ENCODE data around the gene TANGO6. TPM values are rescaled to one million over a fixed set of nuclear protein-coding genes. Genes with fewer than 3 reads are reported as not detected.

The TANGO6 gene
- total RNA-seq, 1 donor from 2014 or later, result 17.6 TPM

- DNase-seq (ENCODE audit: low spot score), result no peak
Observed at GRCh38 chr16:68909099-68909733, 65.9 kb downstream of the TANGO6 start.

DNA sequence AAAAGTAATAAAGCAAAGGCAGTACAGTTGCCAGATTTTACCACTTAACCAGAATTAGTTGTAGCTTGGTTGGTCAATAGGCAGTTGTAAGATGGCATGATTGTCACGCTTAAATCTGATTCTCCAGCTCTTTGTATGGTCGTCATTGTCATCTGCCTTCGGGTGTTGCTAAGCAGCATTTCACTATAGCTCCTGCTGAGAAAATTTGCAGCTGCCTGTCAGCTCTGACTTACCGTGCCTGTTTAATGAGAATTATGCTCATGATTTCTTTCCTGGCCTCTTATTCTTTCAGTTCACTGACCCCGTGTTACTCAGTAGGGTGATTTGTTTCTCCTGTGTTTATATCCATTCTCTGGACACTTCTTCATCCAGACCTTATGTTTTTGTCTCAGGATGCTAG lies 66.7 kb downstream of the TANGO6 start:
- DNase-seq (ENCODE audit: low spot score), result no peak

GRCh38 chr16:68915589-68915988 lies 72.3 kb downstream of the TANGO6 start:
- DNase-seq (ENCODE audit: low spot score), result peak; percentile 6

DNA sequence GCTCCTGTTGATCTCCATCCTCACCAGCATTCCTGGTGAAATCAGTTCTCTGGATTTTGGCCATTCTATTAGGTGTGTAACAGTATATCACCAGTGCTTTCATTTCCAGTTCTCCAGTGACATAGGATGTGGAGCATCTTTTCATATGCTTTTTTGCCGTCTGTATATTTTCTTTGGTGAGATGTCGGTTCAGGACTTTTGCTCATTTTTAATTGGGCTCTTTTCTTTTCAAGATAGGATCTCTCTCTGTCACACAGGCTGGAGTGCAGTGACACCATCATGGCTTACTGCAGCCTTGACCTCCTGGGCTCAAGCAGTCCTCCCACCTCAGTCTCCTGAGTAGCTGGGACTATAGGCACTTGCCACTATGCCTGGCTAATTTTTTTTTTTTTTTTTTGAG lies 74.2 kb downstream of the TANGO6 start:
- no peak for DNase-seq (ENCODE audit: low spot score)

DNA sequence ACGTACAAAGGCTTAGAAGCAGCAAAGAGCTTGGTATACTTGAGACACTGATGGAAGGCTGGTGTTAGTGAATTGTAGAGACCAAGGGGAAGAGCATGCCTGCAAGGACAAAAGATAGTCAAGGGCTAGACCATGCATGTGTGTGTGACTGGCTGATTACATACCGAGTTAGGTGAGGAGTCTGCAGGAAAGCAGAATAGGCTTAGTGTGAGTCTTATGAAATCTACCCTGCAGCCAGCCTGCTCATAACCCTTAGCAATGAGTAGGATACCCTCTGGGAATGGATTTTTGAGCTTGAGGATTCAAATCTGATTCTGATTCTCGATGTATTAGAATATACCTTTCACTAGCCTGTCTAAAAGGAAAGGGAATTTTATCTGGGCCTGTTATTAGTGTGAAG lies 77.0 kb downstream of the TANGO6 start:
- no peak for DNase-seq (ENCODE audit: low spot score)

GRCh38 chr16:68921637-68922036 lies 78.3 kb downstream of the TANGO6 start:
- peak; percentile 47 for DNase-seq (ENCODE audit: low spot score)

GRCh38 chr16:68923116-68923515 lies 79.8 kb downstream of the TANGO6 start:
- DNase-seq (ENCODE audit: low spot score), result no peak

DNA sequence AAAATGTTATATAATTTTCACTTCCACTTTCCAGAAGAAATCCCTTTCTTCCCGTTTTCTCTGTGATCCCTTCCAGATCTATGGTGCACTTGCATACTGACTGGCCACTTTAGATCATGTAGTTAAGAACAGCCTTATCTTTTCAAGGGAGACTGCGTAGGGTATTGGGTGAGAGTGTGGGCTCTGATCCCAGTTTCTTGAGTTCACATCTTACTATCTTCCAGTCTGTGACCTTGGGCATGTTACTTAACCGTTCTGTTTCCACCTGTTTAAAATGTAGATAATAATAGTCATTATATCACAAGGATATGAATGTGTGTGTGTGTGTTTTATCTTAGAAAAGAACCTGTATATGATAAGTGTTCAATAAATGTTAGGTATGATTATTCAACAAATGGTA lies 83.7 kb downstream of the TANGO6 start:
- no peak for DNase-seq (ENCODE audit: low spot score)

GRCh38 chr16:68931196-68931595 lies 87.9 kb downstream of the TANGO6 start:
- no peak for DNase-seq (ENCODE audit: low spot score)

- no peak for DNase-seq (ENCODE audit: low spot score)
Observed at GRCh38 chr16:68934402-68934801, 91.1 kb downstream of the TANGO6 start.

DNA sequence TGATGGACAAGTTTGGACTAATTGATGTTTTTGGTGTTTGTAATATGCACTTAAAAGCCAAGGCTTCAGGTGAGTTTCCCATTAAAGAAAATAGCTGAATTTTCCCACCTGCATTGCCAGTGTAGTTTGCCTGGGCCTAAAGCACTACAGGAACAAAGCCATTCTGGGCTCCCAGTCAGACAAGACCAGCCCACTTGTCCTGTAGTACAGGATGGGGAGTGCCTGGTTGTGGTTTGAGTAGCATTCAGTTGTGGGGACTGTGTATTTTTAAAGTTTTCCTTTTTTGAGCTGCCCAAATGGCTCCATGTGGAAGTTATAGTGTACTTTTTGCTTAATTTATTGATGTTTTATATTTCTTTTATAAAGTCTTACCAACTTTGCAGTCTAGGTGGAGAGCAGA lies 91.7 kb downstream of the TANGO6 start:
- no peak for DNase-seq (ENCODE audit: low spot score)

DNA sequence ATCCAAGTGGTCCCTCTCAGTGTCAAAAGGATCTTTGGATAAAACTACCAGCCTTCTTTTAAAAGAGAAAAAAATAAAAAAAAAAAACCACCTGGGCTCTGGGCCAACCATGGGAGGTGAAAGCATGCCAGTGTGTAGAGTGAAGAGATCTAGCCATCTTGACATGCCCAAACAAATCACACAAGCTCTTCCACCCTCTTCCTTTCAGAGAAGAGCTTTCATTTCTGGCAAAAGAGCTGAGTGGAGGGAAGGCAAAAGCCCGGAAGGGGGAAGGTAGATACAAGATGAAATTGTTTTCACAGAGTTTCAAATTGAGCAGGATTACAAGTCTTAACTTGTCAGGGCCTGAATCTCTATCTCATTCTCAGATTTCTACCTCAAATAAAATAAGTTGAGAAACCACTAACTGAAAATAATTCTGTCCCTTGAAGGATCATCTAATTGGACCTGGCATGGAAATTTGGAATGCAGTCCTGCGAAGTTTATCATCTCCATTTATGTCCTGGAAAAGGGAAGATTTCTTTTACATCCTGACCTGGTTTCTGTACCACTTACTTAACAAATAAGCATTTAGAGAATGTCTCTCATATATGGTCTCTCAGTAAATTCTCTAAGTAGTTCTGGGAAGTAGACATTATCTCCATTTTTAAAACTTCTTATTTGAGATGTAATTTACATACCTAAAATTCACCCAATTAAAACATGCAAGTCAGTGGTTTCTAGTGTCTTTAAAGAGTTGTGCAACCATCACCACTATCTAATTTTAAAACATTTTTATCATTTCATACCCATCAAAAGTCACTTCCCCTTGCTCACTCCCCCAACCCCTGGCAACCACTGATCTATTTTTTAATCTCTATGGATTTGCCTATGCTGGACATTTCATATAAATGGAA lies 93.7 kb downstream of the TANGO6 start:
- peak; percentile 86 for DNase-seq (ENCODE audit: low spot score)

GRCh38 chr16:68939692-68940320 lies 96.5 kb downstream of the TANGO6 start:
- DNase-seq (ENCODE audit: low spot score), result no peak

DNA sequence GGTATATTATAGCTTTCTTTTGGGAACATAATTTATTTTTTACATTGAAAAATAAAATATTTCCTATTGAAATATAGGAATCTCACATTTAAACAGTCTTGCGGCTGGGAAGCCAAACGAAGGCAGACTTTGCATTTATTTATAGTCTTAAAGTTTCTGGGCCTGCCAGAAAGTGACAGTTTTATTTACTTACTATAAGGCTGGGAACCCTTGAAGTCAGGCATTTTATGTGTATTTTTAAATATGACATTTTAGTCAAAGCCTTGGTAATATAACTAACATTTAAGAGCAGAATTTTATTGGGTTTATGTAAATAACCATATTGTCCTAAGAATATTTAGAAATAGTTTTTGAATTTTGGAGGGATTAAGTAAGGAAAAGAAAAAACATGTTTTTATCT lies 97.5 kb downstream of the TANGO6 start:
- peak; percentile 40 for DNase-seq (ENCODE audit: low spot score)

DNA sequence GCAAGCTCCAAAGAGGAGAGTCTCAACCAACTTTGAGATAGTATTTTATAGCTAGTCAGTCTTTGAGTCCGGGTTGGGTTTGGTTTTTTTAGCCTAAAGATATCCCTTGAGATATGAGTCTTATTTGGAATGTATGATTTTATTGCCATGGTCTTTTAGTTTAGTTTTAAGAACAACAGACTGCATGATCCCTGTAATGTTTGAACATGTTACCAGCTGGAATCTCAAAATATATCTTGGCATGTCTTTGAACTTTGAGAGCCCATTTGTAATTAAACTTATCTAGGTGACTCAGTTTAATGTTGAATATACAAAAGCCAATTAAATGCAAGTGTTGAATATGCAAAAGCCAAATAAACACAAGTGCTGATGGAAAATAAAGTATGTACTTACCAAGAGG lies 100.6 kb downstream of the TANGO6 start:
- DNase-seq (ENCODE audit: low spot score), result peak; percentile 87

DNA sequence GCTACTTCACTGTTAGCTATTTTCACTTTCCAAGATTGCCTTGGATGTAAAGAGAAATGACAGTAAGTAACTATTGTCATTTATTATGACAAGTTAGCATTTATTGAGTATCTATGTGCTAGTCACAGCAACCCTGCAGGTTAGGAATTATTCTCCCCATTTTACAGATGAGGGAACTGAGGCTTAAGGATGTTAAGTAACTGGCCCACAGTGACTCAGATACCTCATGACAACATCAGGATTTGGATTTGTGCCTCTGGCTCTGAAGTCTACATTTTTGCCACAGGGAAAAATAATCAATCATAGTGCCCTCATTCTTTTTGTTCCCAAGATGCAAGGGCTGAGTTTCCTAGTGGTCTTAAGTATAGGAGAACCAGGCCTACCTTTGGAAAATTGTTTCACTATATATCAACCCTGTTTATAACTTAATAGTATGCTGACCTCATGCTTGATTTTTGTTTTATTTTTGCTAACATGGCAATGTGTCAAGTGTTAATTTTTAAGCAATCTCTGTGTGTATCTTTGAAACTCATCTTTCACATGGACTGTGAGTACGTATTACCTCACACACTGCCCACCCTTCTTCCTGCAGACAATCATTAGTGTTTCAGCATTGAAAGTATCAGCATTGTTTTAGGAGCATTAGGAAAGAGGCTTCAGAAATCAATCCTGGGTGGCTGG lies 105.0 kb downstream of the TANGO6 start:
- no peak for DNase-seq (ENCODE audit: low spot score)

DNA sequence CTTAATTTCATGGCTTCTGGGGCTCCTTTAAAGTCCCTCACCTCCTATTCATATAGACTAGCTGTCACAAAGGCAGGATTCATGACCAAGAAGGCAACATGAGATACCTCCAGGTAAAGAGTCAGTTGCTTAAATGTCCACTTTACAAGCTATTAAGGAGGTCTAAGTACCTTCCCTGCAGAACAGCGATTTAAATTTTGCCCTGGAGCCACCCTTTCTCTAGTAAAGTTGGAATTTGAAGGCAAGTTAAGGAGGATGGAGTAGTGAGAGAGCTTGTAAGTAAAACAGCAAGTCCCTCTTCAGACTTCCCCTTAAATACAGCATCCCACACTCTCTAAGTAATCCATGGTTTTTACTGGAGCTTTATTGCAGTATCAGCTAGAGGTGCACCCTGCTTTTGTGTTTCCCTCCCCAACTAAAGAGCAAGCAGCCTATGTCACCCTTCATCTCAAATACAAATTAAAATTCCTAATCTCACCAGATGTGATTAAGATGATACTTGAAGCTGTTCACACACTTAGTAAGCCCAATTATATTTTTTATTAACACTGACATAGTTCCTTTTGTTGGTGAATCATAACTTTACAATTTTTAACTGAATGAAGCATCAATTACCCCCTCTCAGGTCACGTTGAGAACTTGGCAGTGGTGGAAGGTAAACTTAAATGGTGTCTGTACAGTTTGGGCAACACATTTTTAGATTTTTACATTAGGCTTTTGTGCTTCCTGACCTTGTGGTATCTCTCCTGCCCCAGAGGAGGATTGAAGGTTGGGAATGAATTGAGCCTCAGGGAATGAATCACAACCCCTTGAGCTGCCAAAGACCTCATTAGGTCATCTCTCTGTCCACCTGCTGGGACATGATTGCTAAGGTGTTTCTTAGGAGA lies 108.9 kb downstream of the TANGO6 start:
- no peak for DNase-seq (ENCODE audit: low spot score)

DNA sequence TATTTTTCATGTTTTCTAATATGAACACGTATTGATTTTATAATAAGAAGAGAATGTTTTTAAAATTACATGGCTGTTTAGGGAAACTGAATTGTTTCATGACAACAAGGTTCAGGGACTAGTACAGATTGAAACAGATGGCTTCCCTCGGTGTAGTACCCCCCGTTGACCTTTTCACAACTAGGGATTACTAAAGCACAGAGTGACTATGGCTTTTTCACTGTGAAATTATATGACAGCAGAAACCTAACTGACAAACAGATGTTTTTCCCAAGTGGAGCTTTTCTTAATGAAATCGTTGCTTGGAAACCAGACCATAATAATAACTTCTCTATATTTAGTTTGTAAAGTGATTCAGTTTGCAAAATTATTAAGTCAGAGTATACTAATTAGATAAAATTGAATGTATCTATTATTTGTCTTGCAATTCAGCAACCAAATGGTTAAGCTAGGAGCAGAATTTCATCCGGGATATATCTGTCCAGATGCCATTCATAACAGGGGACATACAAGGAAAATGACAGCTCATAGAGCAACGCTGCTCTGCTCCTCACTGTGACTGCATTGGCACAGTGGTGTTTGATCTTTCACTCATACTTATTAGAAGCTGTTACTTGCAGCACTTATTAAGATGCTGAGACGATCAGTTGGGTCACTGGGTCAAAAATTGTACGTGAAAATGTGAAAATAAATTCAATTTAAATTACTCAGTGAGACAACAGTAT lies 111.7 kb downstream of the TANGO6 start:
- no peak for DNase-seq (ENCODE audit: low spot score)

DNA sequence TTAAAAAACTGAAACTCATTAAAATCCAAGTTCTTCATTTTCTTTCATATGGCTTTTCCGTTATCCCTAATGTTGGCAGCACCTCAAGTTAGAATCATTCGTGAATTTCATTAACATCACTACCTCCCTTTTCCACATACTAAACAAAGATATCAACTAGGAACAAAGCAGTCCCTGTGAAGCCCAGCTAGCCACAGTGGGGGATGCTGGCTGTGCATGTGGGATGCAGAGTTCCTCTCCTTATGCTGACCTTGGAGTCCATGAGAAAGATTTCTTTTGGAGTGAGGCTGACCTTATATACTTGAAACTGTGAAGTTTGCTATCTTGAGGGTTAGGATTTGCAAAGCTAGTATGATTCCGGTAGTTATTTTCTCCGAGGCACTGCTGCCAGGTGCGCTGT lies 117.6 kb downstream of the TANGO6 start:
- no peak for DNase-seq (ENCODE audit: low spot score)

- DNase-seq (ENCODE audit: low spot score), result no peak
Observed at GRCh38 chr16:68961778-68962402, 118.6 kb downstream of the TANGO6 start.

All from umbilical cord (tissue), 2 donors.